ENCODE results near the gene HPS6.

GRCh38 chr10:102086196-102086595 lies 21.0 kb downstream of the HPS6 start:
- TF ChIP-seq CTCF (IDR thresholded peaks at IDR 0.05 in 2 of 3, conservative IDR thresholded peaks at IDR 0.05 in 1 of 3; ENCODE audit: borderline replicate concordance in 1 of 3, insufficient read depth in 1 of 3, low read depth in 2 of 3, low read length in 2 of 3): no peak
- TF ChIP-seq ELF1 (IDR thresholded peaks at IDR 0.05; ENCODE audit: borderline replicate concordance, low read depth): no peak
- TF ChIP-seq, protein P1, sequence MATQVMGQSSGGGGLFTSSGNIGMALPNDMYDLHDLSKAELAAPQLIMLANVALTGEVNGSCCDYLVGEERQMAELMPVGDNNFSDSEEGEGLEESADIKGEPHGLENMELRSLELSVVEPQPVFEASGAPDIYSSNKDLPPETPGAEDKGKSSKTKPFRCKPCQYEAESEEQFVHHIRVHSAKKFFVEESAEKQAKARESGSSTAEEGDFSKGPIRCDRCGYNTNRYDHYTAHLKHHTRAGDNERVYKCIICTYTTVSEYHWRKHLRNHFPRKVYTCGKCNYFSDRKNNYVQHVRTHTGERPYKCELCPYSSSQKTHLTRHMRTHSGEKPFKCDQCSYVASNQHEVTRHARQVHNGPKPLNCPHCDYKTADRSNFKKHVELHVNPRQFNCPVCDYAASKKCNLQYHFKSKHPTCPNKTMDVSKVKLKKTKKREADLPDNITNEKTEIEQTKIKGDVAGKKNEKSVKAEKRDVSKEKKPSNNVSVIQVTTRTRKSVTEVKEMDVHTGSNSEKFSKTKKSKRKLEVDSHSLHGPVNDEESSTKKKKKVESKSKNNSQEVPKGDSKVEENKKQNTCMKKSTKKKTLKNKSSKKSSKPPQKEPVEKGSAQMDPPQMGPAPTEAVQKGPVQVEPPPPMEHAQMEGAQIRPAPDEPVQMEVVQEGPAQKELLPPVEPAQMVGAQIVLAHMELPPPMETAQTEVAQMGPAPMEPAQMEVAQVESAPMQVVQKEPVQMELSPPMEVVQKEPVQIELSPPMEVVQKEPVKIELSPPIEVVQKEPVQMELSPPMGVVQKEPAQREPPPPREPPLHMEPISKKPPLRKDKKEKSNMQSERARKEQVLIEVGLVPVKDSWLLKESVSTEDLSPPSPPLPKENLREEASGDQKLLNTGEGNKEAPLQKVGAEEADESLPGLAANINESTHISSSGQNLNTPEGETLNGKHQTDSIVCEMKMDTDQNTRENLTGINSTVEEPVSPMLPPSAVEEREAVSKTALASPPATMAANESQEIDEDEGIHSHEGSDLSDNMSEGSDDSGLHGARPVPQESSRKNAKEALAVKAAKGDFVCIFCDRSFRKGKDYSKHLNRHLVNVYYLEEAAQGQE (IDR thresholded peaks at IDR 0.05; ENCODE audit: low read depth): no peak
- TF ChIP-seq JUND (IDR thresholded peaks at IDR 0.05): no peak
- TF ChIP-seq, protein P2, sequence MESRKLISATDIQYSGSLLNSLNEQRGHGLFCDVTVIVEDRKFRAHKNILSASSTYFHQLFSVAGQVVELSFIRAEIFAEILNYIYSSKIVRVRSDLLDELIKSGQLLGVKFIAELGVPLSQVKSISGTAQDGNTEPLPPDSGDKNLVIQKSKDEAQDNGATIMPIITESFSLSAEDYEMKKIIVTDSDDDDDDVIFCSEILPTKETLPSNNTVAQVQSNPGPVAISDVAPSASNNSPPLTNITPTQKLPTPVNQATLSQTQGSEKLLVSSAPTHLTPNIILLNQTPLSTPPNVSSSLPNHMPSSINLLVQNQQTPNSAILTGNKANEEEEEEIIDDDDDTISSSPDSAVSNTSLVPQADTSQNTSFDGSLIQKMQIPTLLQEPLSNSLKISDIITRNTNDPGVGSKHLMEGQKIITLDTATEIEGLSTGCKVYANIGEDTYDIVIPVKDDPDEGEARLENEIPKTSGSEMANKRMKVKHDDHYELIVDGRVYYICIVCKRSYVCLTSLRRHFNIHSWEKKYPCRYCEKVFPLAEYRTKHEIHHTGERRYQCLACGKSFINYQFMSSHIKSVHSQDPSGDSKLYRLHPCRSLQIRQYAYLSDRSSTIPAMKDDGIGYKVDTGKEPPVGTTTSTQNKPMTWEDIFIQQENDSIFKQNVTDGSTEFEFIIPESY (IDR thresholded peaks at IDR 0.05; ENCODE audit: extremely low read depth, insufficient replicate concordance, low read length): no peak
- no peak for TF ChIP-seq POLR2A (IDR thresholded peaks at IDR 0.05; ENCODE audit: borderline replicate concordance, extremely low read depth, insufficient read depth, insufficient read length)
- no peak for TF ChIP-seq POLR2AphosphoS5 (IDR thresholded peaks at IDR 0.05; ENCODE audit: low read depth, low read length)
- TF ChIP-seq ZFX (IDR thresholded peaks at IDR 0.05): no peak
- no peak for TF ChIP-seq RAD21 (IDR thresholded peaks at IDR 0.05; ENCODE audit: low read depth)
- no peak for TF ChIP-seq SP1 (IDR thresholded peaks at IDR 0.05; ENCODE audit: low read depth)
- no peak for TF ChIP-seq ATF3 (IDR thresholded peaks at IDR 0.05)
- no peak for TF ChIP-seq FOSL1 (IDR thresholded peaks at IDR 0.05; ENCODE audit: low read depth)
- no peak for TF ChIP-seq ZNF274 (IDR thresholded peaks at IDR 0.05; ENCODE audit: low read depth, low read length)

All from HCT116 (cell line).